Stimulated activated CD4-positive, alpha-beta T cell treated with anti-CD3 and anti-CD28 coated beads, Interleukin-4, amount 100 ng/mL, for 4 hours (primary cell): ENCODE measurements around the gene CCNG2.

Source experiments
- DNase-seq, 2 experiments: peaks; one replicate each; pipeline ENCODE4 v3.0.0-alpha.2; 2020

Gene CCNG2

DNA sequence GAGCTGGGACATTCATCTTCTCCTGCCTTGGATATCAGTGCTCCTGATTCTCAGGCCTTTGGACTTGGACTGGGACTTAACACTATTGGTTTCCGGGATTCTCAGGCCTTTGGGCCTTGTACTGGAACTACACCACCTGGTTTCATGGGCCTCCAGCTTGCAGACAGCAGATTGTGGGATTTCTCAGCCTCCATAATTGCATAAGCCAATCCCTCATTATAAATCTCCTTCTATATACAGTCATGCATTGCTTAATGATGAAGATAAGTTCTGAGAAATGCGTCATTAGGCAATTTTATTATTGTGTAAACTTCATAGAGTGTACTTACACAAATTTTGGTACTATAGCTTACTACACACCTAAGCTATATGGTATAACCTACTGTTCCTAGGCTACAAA is 8.9 kb upstream of the CCNG2 start:
- DNase-seq, result no peak

DNA sequence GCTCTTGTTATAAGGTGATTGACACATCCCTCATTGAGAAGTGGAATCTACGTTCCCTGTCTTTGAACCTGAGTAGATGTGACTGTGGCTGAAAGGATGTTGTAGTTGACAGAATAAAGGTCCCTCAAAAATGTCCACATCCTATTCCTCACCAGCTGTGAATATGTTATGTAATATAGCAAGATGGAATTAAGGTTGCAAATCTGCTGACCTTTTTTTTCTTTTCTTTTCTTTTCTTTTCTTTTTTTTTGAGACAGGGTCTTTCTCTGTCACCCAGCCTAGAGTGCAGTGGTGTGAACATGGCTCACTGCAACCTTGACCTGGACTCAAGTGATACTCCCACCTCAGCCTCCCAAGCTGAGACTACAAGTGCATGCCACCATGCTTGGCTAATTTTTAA is 7.2 kb upstream of the CCNG2 start:
- DNase-seq, result no peak

DNA sequence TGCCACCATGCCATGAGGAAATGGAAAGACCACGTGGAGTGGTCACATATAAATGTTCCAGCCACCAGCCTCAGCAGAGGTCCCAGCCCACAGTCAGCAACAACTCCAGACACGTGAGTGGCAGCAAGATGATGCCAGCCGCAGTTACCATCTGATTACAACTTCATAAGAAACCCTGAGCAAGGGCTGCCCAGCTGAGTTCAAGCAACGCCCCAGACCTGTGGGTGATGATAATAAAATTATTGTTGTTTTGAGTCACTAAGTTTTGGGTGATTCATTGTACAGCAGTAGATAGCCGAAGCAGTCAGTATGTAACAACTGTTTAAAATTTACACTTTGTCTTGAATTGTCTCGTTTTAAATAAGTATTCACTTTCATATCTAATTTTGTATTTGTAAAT is 5.8 kb upstream of the CCNG2 start:
- DNase-seq, result no peak

DNA sequence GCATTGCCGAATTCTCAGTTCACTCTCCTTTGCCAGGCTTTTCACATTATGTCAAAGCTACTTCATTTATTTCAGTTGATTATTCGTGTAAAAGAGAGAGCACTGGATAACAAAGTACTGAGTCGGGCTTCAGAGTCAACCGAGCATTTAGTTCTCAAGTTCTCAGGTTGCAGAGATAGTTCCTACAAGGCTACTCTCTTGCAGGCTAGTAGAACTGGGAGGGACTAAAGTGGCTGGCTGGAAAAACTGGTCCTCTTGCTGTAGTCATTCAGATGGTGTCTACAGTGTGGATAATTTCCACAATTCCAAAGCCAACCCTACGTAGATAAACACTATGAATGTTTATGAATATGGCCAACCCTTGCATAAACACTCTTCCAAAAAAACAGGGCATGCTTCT is 4.6 kb upstream of the CCNG2 start:
- DNase-seq, result no peak

DNA sequence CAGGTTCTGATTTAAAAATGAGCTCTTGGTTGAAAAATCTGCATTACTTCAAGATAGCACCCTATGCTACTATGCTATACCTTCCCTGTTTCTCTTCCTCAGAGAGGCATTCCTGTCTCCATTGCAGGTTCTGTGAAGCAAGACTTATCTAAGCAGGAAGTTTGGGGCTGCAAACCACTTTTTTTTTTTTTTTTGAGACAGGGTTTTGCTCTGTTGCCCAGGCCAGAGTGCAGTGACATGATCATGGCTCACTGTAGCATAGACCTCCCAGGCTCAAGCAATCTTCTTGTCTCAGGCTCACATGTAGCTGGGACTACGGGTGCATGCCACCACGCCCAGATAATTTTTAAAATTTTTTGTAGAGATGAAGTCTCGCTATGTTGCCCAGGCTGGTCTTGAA is 4.0 kb upstream of the CCNG2 start:
- DNase-seq, result no peak

DNA sequence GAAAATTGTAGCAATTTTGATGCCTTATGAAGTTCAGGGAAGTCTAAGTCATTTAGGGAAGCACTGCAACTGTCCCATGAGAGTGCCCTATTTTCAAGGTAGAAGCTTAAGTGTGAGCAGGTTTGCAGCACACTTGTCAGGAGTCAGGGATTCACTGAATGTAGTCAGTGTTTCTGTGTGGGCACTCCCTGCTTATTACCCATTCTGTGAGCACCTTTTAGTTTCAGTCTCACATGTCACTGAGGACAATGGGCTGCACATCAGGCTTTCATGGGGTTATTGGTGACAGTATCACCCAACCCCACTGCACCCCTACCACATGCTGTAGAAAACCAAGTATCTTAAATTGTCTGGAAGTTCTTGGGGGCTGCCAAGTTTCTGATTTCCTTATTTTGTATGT is 2.9 kb upstream of the CCNG2 start:
- DNase-seq, result no peak

- no peak for DNase-seq
These were observed 2.1 kb upstream of the CCNG2 start for GRCh38 chr4:77154761-77155499.

DNA sequence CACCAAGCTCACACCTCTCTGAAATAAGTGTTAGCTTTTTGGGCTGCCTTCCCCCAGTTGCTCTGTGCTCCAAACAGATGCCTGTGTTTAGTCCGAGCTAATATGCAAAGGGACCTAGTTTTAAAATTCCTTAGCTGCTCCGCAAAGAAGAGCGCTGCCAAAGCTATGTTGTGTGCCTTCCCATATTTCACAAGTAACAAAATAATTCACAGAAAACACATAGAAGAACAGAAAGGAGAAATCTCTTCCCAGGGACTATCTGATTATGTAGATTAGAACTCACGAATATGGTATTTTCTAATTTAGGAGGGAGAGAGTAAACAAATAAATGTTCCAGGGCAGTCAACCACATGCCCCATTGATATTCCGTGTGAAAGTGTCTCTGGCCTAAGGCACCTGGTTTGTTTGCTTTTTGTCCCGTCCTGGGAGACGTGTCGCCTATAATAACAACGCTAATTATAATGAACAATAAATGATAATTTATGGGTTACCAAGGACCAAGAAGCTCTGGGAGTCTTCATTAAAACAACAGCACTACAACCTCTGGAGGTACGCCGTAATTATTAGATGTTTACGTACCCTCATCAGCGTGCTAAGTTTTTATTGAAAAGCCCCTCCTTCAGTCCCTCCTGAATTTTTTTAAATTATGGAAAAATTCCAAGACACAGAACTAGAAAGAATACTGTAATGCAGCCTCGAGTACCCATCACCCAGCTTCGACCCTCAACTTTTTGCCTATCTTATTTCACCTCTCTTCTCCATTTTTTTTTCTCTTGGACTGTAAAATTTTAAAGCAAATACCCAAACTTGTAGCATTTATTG is 1.2 kb upstream of the CCNG2 start:
- no peak for DNase-seq

- peak; percentile 81 to 97 for DNase-seq
These were observed 485 bp upstream of the CCNG2 start for GRCh38 chr4:77156533-77156911.

- peak; percentile 55 to 57 for DNase-seq
These were observed 966 bp downstream of the CCNG2 start for GRCh38 chr4:77157859-77158486.

- peak in 1 of 2 experiments; percentile 12 for DNase-seq
These were observed 1.5 kb downstream of the CCNG2 start for GRCh38 chr4:77158487-77158861.

DNA sequence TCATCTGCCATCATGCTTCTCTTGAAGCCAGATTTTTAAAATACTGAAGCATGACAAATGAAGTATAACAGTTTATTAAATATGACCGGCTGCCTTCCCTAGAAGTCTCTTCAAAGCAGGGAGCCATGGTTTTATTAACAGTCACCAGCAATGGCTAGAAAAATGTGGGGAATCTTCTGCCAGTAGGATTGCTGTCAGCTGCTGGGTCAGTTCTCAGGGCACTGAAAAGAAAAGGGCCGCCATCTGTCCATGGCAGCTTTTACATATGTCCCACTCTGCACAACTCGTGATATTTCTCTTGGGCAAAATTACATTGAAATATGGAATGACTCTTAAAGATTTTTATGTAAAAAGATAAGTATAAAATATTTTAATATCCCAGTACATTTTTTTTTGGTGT is 2.8 kb downstream of the CCNG2 start:
- DNase-seq, result no peak

DNA sequence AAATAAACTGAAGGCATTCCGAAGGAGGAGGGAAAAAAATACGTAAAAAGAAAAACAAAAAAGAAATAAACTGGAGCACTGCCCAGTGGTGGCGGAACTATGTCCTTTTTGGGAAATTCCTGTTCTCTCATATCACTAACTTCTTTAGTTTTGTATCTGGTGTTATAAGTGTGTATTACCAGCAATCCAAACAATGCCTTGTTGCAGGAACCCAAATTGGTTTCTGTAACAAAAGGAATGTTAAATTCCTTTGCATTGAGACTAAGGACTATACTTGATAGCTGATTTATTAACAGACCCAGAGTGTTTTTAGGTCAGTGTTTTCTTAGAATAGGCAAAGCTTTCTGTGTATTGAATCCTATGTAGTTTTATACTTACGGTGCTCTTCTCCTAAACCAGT is 6.6 kb downstream of the CCNG2 start:
- DNase-seq, result no peak

DNA sequence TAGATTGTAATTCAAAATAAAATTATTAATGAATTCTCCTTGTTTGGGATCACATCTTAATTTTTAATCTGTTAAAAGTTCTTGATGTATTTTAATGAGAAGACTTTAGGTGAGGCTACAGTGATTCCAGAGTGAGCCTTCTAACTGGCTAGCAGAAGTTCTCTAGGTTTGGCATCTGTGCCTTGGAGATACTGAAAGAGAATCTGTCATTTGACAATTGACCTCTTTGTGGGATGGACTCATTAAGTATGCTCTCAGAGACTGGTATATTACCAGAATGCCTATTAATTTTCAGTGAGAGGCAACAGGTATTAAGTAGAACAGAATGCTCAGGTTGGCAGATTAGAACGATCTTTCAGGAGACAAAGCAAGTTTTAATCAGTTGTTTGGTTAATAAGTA is 10.2 kb downstream of the CCNG2 start:
- no peak for DNase-seq

DNA sequence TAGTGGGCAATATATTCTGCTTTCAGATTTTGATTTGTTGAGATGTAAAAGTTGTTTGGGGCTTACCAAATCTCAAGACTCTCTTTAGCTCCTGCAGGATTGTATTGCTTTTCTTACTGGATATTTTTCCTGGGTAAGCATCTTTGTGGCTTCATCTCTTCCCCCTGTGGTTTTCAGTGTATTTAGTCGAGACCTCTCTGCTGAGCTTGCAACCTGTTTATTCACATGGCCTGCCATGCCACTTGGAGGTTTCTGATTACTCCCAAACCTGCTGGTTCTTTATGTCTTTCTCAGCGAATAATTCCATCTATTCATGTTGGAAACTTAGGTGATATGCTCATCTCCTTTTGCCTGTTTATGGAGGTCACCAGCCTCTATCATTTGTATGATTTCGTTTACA is 10.9 kb downstream of the CCNG2 start:
- DNase-seq, result no peak

DNA sequence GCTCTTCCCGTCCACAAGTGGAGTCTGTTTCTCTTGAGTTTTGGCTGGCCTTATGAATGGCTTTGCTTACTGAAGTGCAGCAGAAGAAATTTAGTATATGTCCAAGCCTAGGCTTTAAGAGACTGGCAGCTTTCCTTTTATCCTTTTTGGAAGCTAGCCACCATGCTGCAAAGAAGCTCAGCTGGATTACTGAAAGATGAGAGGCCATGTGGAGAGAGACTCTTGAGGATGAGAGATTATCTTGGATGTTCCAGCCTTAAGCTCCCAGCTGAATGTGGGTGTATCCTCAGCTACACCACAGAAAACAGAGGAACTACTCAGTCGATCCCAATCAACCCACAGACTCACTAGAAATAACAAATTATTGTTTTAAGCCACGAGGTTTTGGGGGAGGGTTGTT is 12.5 kb downstream of the CCNG2 start:
- no peak for DNase-seq

DNA sequence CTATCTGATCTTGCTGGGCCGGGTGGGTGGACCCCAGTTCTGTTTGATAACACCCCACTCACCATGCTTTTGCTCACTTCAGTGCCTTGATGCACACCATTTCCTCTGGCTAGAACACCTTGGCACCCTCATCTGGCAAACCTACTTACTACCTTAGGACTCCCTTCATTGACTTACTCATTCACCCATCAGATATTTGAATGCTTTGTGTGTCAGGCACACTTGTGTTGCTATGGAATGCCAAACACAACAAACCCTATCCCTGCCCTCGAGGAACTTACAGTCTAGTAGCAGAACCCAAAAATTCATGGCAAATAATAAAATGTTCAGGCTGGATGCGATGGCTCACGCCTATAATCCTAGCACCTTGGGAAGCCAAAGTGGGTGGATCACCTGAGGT is 13.9 kb downstream of the CCNG2 start:
- no peak for DNase-seq

- no peak for DNase-seq
These were observed 15.3 kb downstream of the CCNG2 start for GRCh38 chr4:77172336-77172735.

- DNase-seq, result no peak
These were observed 17.4 kb downstream of the CCNG2 start for GRCh38 chr4:77174426-77174825.

DNA sequence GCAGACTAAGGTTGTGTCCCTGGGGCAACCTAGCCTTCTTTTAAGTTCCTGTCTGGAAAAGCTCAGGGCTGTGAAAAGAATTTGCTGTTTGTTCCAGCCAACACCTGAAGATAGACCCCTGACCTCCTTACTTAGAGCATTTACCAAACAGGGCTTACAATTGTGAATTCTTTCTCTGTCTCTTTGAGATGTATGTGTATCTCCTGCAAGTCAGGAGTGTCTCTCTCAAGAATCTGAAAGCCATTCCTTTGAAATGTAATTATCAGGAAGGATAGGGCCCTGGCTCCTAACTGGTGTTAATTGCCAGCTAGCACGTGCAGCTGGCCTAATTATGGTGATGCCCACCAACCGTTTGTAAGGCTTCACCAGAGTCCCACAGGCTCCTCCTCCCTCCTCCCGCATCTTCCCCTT is 18.2 kb downstream of the CCNG2 start:
- DNase-seq, result no peak

DNA sequence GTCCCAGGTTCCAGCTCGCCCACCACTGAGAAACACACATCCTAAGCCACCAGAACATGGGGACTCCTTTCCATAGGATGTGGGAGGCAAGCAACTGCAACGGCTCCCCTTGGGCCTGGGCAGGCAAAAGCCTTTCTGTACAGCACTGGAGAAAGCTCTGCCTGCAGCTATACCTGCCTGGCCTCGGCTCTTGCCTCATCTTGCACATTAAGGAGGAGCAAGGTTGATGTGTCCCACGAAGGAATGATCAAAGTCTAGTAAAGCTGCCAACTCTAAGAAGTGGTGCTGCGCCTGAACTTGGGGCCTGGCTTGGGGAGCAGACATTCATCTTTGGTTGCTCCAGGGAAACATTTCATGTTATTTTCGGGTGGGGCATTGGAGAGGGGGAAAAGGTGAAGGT is 19.6 kb downstream of the CCNG2 start:
- DNase-seq, result no peak

DNA sequence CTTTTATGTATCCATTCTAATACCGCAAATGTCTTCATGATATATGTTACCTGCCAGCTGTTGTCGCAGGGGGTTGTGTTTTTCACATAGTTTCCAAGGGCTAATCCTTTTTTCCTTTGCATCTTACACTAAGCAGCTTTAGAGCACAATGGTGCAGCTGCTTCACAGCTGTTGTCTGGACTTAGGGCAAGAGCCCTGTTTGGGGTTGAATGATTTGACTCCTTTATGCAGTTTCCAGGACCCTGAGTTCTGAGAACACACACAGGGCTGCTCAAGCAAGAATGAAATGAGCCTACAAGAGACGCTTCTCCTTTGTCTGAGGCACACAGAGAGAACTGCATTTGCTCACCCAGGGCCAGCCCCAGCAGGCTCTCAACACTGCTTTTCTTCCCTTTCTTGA is 20.2 kb downstream of the CCNG2 start:
- DNase-seq, result no peak

GRCh38 chr4:77178560-77178959 is 21.6 kb downstream of the CCNG2 start:
- DNase-seq, result no peak

- DNase-seq, result no peak
These were observed 22.5 kb downstream of the CCNG2 start for GRCh38 chr4:77179519-77179918.
